Neuronal stem cell (in vitro differentiated cells): Measurements from ENCODE around the gene MGAT3.
A peak's percentile ranks its signal among the peaks of the same experiment; 100 is the strongest.

Experiments used
- DNase-seq: peaks from one replicate; pipeline ENCODE4 v3.0.0-alpha.2; 2013; ENCODE audit warnings: low spot score
- H2AFZ ChIP-seq: one replicate; pipeline ENCODE4 v1.6.1; 2013; ENCODE audit warnings: mild to moderate bottlenecking, low read length, inconsistent platforms
- H2AK5ac ChIP-seq: 2 replicates; pipeline ENCODE4 v1.6.1; 2013; ENCODE audit warnings: low read depth, mild to moderate bottlenecking, inconsistent platforms, low read length, moderate library complexity, mixed read lengths
- H2BK120ac ChIP-seq: 2 replicates; pipeline ENCODE4 v1.6.1; 2013; ENCODE audit warnings: low read depth, mild to moderate bottlenecking, inconsistent platforms, low read length, moderate library complexity, mixed read lengths
- H2BK12ac ChIP-seq: one replicate; pipeline ENCODE4 v1.6.1; 2013; ENCODE audit warnings: low read length, inconsistent platforms
- H2BK15ac ChIP-seq: 2 replicates; pipeline ENCODE4 v1.6.1; 2013; ENCODE audit warnings: mild to moderate bottlenecking, low read length, inconsistent platforms, mixed read lengths
- H2BK5ac ChIP-seq: one replicate; pipeline ENCODE4 v1.6.1; 2013; ENCODE audit warnings: inconsistent platforms, mild to moderate bottlenecking, low read length, moderate library complexity
- H3K14ac ChIP-seq: one replicate; pipeline ENCODE4 v1.6.1; 2013; ENCODE audit warnings: low read length, inconsistent platforms
- H3K18ac ChIP-seq: 2 replicates; pipeline ENCODE4 v1.6.1; 2013; ENCODE audit warnings: low read length, inconsistent platforms
- H3K23ac ChIP-seq: 2 replicates; pipeline ENCODE4 v1.6.1; 2013; ENCODE audit warnings: low read depth, mild to moderate bottlenecking, mixed read lengths, low read length, inconsistent platforms; ENCODE audit not compliant: poor library complexity
- H3K27ac ChIP-seq: replicated peaks from 3 replicates; pipeline ENCODE4 v1.5.1; 2013; ENCODE audit warnings: low read length, inconsistent platforms
- H3K27me3 ChIP-seq, 3 experiments: 2 replicates each; pipeline ENCODE4 v1.6.1; 2013; ENCODE audit warnings: low read length in 3 of 3, mild to moderate bottlenecking in 2 of 3, inconsistent platforms in 1 of 3, low read depth in 1 of 3, mixed read lengths in 1 of 3, moderate library complexity in 1 of 3; ENCODE audit not compliant: control insufficient read depth in 3 of 3, insufficient read depth in 3 of 3
- H3K36me3 ChIP-seq, 2 donors: replicated peaks in 1 of 2; 2 replicates each; pipeline ENCODE4 v1.6.1; 2013; ENCODE audit warnings: low read length in 2 of 2; ENCODE audit not compliant: control insufficient read depth in 2 of 2, insufficient read depth in 2 of 2
- H3K4ac ChIP-seq: 2 replicates; pipeline ENCODE4 v1.6.1; 2013; ENCODE audit warnings: inconsistent platforms, mild to moderate bottlenecking, low read length, moderate library complexity
- H3K4me1 ChIP-seq, 2 donors: 1 replicate in 1 of 2; 2 replicates in 1 of 2; pipeline ENCODE4 v1.6.1; 2013; ENCODE audit warnings: low read length in 2 of 2, low read depth in 1 of 2; ENCODE audit not compliant: control insufficient read depth in 2 of 2, insufficient read depth in 1 of 2
- H3K4me2 ChIP-seq: one replicate; pipeline ENCODE4 v1.6.1; 2013; ENCODE audit warnings: mild to moderate bottlenecking, low read length, inconsistent platforms; ENCODE audit not compliant: insufficient read depth, poor library complexity, severe bottlenecking
- H3K4me3 ChIP-seq, 2 donors: 2 replicates each; pipeline ENCODE4 v1.5.1; 2013; ENCODE audit warnings: low read length in 2 of 2, mild to moderate bottlenecking in 2 of 2, inconsistent platforms in 1 of 2, moderate library complexity in 1 of 2
- H3K79me1 ChIP-seq: one replicate; pipeline ENCODE4 v1.6.1; 2013; ENCODE audit warnings: low read depth, mild to moderate bottlenecking, inconsistent platforms, low read length, moderate library complexity
- H3K9ac ChIP-seq: one replicate; pipeline ENCODE4 v1.6.1; 2013; ENCODE audit warnings: mild to moderate bottlenecking, low read depth, low read length, inconsistent platforms; ENCODE audit not compliant: poor library complexity
- H3K9me3 ChIP-seq, 2 donors: replicated peaks in 1 of 2; 2 replicates each; pipeline versions ENCODE3 to v1.6.1; 2013; ENCODE audit warnings: low read length in 2 of 2, mild to moderate bottlenecking in 2 of 2, inconsistent platforms in 1 of 2, low read depth in 1 of 2, mixed read lengths in 1 of 2, moderate library complexity in 1 of 2; ENCODE audit not compliant: control insufficient read depth in 2 of 2, insufficient read depth in 1 of 2
- H4K8ac ChIP-seq: one replicate; pipeline ENCODE4 v1.6.1; 2013; ENCODE audit warnings: low read depth, mild to moderate bottlenecking, inconsistent platforms, low read length, moderate library complexity
- H4K91ac ChIP-seq: one replicate; pipeline ENCODE4 v1.6.1; 2013; ENCODE audit warnings: low read length, low read depth, mild to moderate bottlenecking, inconsistent platforms; ENCODE audit not compliant: poor library complexity
- WGBS, 2 donors: extraction: QIAGEN DNeasy Blood & Tissue Kit; methylation state at CpG; one replicate each; pipeline ENCODE4 v1.1.7; 2013; ENCODE audit warnings: missing lambda C conversion rate in 2 of 2, mixed read lengths in 1 of 2; ENCODE audit not compliant: insufficient read length in 2 of 2, insufficient replicate concordance in 1 of 2; ENCODE audit errors: extremely low coverage in 2 of 2; 5-methylcytosine and 5-hydroxymethylcytosine counted together

The MGAT3 gene

DNA sequence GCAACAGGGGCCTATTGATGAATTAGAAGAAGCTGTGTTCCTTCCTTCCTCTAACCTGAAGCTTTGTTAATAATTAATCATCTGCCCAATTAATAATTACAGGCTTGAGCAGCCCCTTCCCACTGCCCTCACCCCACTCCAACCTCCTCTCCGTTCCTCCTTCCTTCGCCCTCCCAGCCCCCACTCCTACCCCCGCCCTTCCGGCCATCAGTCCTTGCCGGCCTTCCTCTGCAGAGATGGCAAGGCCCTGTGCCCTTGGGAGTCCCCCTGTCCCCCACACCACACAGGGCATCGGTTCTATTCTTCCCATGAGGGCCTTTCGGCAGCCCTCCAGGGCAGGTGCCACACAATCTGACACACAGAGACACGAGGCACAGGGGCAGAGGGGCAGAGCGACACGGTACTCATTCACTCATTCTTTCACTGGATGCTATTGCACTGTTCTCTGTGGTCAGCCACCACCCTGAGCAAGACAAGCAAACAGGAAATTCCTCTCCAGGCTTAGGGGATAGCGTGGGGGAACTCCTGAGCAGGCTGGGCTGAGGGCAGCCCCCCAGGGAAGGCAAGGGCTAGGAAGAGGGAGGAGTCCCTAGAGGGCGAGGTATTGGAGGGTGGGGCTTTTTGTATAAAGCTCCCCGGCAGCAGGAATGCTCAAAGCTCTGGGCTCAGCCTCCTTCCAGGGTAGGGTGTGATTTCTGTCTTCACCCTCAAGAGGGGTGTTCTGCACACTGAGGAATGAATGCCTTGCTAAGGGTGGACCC lies 14.7 kb downstream of the MGAT3 start:
- H2BK12ac ChIP-seq, result no peak overlapping the region
- DNase-seq, result no peak
- no peak overlapping the region for H4K8ac ChIP-seq
- no peak overlapping the region for H3K4me3 ChIP-seq
- H3K4ac ChIP-seq, result no peak overlapping the region
- H3K14ac ChIP-seq, result no peak overlapping the region
- H3K4me1 ChIP-seq, result peaks cover 54 to 57% of the 10 kb centered on the region in 2 donors
- peak overlapping the region; percentile 64 for H2AFZ ChIP-seq
- no peak overlapping the region for H3K9ac ChIP-seq
- peak overlapping the region; percentile 51 for H3K18ac ChIP-seq
- H3K79me1 ChIP-seq, result peaks cover 12% of the 10 kb centered on the region
- no peaks in the 10 kb centered on the region for H3K27me3 ChIP-seq
- H3K4me2 ChIP-seq, result no peak overlapping the region
- peak overlapping the region; percentile 6 for H2BK15ac ChIP-seq
- H3K27ac ChIP-seq, result peak overlapping the region; percentile 27
- no peak overlapping the region for H3K23ac ChIP-seq
- H4K91ac ChIP-seq, result no peak overlapping the region
- H3K9me3 ChIP-seq, result no peaks in the 10 kb centered on the region
- WGBS, 2 donors, result no CpG with 5 or more reads among the region's 13 CpGs
- peak overlapping the region; percentile 76 for H2BK5ac ChIP-seq
- H2AK5ac ChIP-seq, result no peak overlapping the region
- peaks cover 0 to under 1% of the 10 kb centered on the region in 2 donors for H3K36me3 ChIP-seq
- H2BK120ac ChIP-seq, result no peak overlapping the region

DNA sequence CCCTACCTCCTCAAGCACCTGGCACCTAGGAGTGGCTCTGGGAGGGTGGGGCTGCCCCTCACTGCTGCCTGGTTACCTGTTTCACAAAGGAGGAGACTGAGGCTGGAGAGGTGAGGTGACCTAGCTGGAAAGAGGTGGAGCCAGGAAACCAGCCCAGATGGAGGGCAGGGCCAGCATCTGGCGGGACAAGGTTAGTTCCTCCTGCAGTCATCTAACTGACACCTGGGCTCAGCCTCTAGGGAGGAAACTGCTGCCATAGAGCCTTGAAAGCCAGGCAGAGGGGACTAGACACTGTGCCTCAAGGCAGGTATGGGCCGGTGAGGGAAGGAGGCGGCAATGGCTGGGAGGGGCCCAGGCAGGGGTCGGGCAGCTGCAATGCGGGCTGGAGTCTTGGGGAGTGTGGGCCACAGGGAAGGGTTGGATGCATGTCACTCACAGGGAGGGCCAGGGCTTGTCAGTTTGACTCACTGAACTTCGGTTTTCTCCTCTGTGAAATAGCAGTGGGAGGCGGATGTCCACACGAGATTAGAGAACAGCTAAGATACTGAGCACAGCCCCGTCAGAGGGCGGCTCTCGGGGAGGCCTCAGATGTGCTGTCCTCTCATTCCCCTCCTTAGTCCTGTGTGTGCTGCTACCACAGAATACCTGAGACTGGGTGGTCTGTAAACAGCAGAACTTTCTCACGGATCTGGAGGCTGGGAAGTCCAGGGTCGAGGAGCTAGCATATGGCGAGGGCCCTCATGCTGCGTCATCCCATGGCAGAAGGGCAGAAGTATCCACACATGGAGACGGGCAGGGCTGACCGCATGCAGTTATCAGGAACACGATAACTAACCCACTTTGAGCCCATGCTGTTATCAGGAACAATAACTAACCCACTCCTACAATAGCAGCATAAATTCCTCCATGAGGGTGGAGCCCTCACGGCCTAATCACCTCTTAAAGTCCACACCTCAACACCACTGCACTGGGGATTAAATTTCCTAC lies 16.1 kb downstream of the MGAT3 start:
- Histone ChIP-seq H3K4me3 (no peak overlapping the region), H3K4ac (no peak overlapping the region), H3K27ac (no peak overlapping the region), H3K9ac (peak overlapping the region; percentile 82), H3K79me1 (peaks cover 11% of the 10 kb centered on the region), H3K4me1 (peaks cover 54 to 57% of the 10 kb centered on the region in 2 donors), H2AFZ (no peak overlapping the region), H2AK5ac (peak overlapping the region; percentile 16), H3K23ac (peak overlapping the region; percentile 83), H3K36me3 (peaks cover 0 to 13% of the 10 kb centered on the region in 2 donors), H3K27me3 (no peaks in the 10 kb centered on the region), H2BK12ac (no peak overlapping the region), H3K4me2 (no peak overlapping the region), H4K91ac (no peak overlapping the region), H3K18ac (peak overlapping the region; percentile 11), H2BK5ac (peak overlapping the region; percentile 2), H2BK120ac (no peak overlapping the region), H3K9me3 (no peaks in the 10 kb centered on the region), H4K8ac (peak overlapping the region; percentile 66), H3K14ac (no peak overlapping the region), H2BK15ac (no peak overlapping the region)
- WGBS, 2 donors, result no CpG with 5 or more reads among the region's 19 CpGs
- no peak for DNase-seq

DNA sequence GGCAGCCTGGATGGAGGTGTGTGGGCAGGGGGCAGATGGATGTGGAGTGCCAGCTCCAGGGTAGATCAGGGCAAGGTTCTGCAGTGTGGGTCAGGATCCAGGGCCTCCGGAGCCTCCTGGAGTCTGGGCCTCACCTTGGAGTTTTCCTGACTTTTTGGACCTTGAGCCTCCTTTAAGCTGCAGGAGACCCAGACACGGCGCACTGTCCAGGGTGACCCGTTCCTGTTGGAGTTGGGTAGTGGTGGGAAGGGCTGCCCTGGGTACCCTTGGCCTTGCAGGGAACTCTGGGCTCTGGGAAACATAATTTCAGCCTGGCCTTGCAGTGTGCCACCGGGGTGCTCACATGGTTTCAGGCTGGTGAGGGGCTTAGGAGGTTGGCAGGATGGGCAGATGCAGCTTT lies 17.0 kb downstream of the MGAT3 start:
- H2BK15ac ChIP-seq, result no peak overlapping the region

More for the DNA sequence above, 17.0 kb downstream of the MGAT3 start:
- no peak overlapping the region for H2AFZ ChIP-seq
- no peaks in the 10 kb centered on the region for H3K9me3 ChIP-seq
- no peak overlapping the region for H3K14ac ChIP-seq
- H4K91ac ChIP-seq, result no peak overlapping the region
- no peak overlapping the region for H4K8ac ChIP-seq
- H3K4ac ChIP-seq, result no peak overlapping the region
- no peak for DNase-seq
- no peaks in the 10 kb centered on the region for H3K27me3 ChIP-seq
- no CpG with 5 or more reads among the region's 5 CpGs for WGBS, 2 donors
- H3K4me1 ChIP-seq, result peaks cover 54 to 57% of the 10 kb centered on the region in 2 donors
- no peak overlapping the region for H3K9ac ChIP-seq
- peak overlapping the region; percentile 39 for H3K18ac ChIP-seq
- peaks cover 8% of the 10 kb centered on the region for H3K79me1 ChIP-seq
- H2AK5ac ChIP-seq, result peak overlapping the region; percentile 51
- H3K27ac ChIP-seq, result no peak overlapping the region
- peaks cover 0 to 14% of the 10 kb centered on the region in 2 donors for H3K36me3 ChIP-seq
- H3K4me2 ChIP-seq, result no peak overlapping the region
- H2BK5ac ChIP-seq, result no peak overlapping the region
- H2BK12ac ChIP-seq, result no peak overlapping the region
- H2BK120ac ChIP-seq, result no peak overlapping the region
- no peak overlapping the region for H3K4me3 ChIP-seq
- H3K23ac ChIP-seq, result no peak overlapping the region
